HG03354 (cell line): Measurements from ENCODE around the gene TEX2.
"Not testable (repeated sequence)": the region's sequence is repeated elsewhere in the genome, so short reads cannot be mapped to it uniquely, and the experiment has no call there.

Experiments
- ATAC-seq: cut with Tn5 transposase; IDR thresholded peaks from one replicate; pipeline ENCODE4 v1.9.1; 2021; ENCODE audit warnings: mild to moderate bottlenecking; ENCODE audit not compliant: unreplicated experiment, poor library complexity, severe bottlenecking

Gene TEX2

DNA sequence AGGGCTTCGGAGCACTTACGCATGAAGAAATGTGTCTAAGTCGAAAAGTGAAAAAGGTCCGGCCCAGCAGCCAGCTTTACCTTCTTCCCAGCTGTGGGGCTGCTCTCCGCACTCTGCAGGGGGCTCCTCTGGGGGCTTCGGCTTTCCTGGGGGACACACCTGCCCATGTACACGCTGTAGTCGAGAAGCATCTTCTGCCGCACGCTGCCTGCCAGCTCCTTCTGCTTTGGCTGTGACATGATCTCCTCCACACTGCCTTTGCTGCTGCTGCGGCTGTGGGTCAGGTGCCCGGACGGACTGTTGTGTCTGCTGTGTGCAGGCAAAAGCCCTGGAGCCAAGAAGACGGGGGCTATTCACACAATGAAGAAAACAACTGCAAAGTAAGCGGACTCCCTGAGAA is 75.0 kb downstream of the TEX2 start:
- ATAC-seq = no peak

DNA sequence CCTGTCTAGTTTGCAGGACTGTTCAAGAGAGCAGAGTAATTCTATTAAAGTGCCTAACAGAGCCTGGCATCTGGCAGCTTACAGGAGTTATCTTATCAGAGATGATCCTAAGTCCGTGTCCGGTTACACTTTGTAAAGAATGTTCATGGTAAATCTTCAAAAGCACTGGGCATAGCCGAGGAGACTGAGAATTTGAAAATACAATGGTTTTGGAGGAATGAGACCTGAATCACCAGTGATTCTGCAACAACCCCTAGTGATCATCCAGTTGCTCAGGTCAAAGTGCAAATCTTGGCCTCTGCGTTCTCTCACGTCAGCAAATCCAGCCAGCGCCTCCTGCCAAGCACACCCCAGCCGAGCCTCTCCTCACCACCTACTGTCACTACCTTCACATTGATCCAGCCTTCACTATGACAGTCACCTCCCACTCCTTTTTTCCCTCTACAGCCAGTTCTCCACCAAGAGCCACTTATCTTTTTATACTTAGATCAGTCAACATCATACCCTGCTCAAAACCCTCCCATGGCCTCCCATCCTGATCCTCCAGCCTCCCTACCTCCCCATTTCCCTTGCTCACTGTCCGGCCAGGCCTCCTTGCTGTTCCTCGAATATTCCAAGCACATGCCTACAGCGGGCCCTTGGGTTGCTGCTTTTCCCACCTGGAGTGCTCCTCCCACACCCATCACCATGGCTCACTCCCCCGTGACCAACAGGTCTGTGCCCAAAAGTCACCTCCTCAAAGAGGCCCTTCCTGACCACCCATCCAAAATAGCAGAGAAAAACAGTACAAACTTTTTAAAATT is 75.8 kb downstream of the TEX2 start:
- no peak for ATAC-seq

DNA sequence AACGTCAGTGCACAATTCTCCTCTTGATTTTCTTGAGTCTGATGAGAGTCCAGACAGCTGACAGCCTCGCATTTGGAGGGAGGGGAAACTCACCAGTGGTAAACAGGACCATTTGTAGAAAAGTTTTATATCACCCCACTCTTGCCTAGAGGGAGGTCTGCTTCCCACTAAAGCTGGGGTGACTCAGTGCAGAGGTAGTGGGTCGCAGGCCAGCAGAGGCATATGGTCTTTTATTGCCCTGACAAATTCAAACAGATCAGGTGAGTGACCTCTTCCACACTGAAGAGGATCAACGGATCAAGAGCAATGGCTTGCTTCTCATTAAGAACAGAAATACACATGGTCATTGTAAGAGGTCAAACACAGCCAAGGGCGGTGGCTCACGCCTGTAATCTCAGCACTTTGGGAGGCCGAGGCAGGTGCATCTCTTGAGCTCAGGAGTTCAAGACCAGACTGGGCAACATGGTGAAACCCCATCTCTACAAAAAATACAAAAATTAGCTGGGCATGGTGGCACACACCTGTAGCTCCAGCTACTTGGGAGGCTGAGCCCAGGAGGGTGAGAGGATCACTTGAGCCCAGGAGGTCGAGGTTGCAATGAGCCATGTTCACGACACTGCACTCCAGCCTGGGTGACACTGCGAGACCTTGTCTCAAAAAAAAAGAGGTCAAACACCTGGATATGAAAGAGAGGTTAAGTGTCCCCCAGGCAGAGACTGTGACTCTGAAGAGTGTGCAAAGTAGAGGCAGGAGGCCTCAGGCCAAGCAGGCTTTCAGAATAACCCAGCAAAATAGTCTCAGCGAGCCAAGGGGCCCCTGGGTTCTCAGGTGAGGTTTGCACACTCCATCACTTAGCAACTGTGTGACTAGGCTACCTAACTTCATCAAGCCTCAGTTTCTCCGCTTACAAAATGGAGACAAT is 76.6 kb downstream of the TEX2 start:
- ATAC-seq = no peak

DNA sequence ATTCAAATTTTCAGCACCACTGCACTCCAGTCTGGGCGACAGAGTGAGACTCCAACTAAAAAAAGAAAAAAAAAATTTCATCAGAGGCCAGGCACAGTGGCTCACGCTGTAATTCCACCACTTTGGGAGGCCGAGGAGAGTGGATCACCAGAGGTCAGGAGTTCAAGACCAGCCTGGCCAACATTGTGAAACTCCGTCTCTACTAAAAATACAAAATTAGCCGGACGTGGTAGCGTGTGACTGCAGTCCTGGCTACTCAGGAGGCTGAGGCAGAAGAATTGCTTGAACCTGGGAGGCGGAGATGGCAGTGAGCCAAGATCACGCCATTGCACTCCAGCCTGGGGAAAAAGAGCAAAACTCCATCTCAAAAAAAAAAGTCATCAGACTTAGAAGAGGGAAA is 77.5 kb downstream of the TEX2 start:
- ATAC-seq = not testable (repeated sequence)

DNA sequence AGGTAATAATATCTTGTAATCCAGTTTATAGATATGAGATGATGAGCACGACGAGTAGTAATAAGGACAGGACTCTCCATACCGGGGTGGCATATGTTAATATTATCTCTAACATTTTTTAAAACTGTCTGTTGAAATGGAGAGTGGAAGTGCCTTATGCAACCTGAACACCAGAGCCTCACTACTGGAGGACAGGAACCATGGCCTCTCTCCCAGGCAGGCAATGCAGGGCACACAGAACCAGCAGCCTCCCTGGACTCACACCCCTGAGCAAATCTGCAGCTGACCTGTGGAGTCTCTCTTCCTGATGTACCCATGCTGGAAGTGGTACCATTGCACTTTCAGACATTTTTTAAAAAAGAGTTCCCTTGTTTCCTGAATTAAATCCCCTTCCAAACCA is 78.0 kb downstream of the TEX2 start:
- no peak for ATAC-seq

DNA sequence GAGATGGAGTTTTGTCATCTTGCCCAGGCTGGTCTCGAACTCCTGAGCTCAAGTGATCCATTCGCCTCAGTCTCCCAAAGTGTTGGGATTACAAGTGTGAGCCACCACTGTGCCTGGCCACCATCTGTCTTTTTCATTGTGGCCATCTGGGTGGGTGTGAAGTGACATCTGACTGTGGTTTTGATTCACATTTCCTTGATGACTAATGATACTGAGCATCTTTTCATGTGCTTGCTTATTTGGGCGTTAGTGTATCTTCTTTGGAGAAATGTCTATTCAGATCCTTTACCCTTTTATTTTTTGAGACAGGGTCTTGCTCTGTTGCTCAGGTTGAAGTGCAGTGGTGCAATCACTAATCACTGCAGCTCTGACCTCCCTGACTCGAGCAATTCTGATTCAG is 79.2 kb downstream of the TEX2 start:
- no peak for ATAC-seq

DNA sequence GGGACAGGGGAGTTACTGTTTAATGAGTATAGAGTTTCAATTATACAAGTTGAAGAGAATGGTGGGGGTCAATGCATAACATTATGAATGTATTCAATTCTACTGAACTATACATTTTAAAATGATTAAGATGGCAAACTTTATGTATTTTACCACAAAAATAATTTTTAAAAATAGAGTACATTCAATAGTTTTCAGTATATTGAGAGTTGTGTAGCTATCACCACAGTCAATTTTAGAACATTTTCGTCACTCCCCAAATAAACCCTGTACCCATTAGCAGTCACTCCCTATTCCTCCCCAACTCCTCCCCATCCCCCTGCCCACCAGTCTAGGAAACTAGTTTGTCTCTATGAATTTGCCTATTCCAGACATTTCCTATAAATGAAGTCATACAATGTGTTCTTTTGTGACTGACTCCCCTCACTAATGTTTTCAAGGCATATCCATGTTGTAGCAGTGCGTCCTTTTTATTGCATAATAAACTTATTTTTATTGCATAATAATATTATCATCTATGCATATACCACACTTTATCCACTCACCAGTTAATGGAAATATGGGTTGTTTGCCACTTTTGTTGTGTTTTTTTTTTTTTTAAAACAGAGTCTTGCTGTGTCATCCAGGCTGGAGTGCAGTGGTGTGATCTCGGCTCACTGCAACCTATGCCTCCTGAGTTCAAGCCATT is 80.6 kb downstream of the TEX2 start:
- ATAC-seq = no peak

DNA sequence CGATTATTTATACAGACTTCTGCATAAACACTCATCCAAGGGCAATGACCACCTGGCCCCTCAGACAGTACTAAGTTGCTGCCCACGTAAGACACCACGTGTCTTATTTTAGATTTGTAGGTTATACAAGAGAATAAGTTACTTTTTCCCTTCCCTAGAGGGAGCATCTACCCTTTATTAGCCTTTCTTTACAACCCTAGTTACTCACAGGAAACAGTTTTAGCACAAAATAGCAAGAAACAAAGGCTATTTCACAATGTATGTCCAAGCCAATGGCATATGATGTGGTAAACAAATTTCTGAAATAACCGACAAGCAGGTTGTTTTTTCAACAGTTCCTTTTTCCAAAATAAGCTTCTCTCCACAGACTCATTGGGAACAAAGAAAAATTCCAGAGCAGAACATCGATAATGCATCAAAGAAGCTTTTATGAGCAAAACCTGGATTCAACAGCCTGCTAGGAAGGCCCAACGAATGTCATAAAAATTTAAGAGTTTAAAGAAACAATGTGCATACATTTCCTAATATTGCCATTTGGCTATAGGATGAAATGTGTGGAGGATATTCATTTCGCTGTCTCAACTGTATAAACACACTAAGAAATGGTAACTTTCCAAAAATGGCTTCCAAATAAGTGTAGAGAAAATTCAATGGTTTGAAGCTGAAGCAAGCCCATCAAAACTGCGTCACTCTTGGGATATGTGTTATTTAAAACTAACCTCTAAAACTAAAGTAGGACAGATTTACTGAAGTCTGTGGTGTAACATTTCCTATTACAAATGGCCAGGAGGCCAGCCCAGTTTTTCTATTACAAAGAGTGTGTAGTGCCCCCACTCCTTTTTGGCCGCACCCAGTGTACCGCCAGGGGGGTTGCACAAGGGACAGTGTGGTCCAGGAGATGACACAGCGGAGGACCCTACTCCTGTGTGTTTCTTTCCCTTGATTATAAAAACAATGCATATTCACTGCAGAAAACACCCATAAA is 82.7 kb downstream of the TEX2 start:
- no peak for ATAC-seq

DNA sequence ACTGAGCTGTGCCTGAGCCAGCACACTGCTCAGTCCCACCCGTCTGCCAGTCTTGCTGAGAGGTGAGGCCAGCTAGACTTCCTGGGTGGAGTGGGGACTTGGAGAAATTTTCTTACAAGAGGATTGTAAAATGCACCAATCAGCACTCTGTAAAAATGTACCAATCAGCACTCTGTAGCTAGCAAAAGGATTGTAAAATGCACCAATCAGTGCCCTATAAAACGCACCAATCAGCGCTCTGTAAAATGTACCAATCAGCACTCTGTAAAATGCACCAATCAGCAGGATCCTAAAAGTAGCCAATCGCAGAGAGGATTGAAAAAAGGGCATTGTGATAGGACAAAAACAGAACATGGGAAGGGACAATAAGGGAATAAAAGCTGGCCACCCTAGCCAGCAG is 84.0 kb downstream of the TEX2 start:
- not testable (repeated sequence) for ATAC-seq

DNA sequence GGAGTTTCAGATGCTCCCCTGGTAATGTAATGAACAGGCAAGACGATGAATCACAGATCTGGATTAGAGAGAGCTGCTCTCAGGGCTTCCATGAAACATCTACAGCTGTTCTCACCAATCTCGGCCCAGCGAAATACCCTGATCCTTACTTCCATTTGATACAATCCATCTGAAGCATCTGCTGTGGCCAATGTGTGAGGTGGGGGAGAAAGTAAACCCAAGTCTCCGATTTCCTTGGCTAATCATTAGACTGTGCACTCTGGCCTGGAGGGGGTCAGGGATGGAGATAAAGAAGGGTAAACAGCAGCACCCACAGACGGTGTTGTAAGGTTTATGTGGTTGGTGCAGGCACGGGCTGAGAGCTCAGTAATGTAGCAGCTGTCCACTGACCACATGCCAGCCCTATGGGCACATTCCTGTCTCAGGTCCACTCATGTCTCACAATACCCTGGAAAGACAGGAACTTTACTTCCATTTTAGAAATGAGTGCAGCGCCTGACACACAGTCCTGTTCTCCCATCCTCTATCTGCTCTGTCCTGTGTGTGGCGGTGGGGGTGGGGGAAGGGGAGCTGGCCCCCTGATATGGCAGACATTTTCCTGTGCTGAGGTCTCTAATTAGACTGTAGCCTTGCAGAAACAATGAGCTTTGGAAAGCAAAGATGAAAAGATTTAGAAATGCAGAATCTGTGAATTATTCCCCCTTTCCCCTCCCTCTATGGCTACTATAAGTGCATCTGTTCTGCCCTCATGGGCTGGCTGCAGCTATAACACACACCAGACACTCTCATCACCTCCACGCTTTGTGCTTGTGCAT is 84.8 kb downstream of the TEX2 start:
- ATAC-seq = no peak

DNA sequence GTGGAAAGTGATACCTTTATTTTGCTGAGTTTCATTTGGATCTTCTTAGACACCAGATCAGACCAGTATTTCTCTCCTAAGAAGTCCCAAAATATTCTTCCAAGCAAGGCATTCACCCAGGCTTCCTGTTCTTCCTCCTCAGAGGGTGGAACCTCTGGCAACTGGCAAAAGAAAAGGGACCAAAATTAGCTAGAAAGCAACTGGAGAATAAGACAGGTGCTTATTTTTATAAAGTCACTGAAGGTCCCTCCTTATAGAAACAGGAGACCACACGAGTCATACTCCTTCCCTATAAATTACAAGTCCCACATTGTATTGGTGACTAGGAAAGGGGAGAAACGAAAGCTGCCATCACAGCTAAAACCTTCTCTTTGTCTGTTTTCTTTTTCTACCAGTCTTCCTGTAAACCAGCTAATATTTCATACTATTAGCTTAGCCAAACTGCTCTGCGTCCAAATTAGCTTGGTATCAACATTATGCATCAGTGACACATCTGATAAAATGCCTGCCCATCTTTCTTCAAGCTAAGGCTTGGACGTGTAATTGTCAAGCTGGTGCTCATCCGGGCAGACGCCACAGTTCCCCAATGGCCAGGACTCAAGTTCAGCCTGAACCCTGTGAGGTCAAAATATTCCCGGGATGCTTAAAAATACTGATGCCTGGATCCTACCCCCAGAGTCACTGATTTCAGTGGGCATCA is 85.6 kb downstream of the TEX2 start:
- ATAC-seq = no peak

DNA sequence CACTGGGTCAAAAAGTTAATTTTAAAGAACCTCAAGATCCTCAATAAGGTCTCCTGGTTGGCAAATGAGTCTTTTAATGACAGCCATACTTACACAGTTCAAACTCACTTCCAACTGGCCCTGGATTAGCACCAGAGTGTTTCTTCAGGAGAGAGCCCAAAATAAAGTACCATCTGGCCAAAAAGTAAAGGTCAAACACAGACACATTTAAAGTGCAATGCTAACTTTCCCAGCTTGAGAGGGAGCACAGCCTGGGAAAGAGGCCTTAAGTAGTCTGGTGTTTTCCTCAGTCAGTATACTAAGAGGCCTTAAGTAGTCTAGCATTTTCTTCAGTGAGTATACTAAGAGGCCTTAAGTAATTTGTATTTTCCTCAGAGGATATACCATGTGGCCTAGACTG is 86.5 kb downstream of the TEX2 start:
- ATAC-seq = no peak

DNA sequence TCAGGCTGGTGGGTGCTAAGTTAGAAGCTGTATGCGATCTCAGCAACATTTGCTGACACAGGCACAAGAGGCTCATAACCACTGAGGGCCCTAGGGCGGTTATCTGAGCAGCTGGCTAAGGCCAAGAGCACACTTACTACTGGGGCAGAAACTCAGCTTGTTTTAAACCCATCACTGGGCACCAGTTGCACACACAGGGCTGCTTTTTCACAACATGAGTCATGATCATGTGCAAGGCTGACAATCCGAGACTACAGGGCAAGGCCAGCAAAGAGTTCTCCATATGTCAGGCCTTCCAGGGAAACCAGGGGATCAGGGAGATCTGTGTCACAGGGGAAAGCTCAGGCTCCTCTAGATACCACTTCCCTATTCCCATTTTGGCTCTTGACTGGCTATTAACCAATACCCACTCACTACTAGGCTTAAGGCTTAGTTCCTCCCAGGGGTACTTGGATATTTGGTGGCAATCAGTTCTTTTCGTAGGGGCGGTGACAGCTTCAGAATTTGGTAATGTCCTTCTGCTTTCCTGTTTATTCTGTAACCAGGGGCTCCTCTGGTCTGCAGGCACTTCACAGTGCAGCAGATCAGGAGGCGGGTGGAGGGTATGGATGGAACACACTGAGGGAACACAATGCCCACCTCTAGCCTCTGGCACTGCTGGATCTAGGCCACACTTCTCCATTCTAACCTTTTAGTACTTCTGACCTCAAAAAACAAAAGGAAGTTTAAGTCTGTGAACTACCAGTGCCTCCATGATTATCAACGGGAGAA is 88.2 kb downstream of the TEX2 start:
- ATAC-seq = no peak

DNA sequence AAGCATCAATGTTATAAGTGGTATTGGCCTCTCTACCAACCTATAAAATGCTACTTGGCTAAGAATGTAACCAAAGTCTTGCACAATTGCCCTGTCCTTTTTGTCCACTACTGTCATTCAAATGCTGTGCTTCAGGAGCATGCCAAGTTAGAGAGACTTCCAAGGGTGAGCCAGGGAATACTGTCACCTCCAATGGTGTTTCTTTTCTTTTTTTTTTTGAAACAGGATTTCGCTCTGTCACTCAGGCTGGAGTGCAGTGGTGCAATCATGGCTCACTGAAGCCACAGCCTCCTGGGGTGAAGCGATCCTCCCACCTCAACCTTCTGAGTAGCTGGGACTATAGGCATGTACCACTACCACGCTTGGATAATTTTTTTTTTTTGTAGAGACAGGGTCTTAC is 89.4 kb downstream of the TEX2 start:
- no peak for ATAC-seq

DNA sequence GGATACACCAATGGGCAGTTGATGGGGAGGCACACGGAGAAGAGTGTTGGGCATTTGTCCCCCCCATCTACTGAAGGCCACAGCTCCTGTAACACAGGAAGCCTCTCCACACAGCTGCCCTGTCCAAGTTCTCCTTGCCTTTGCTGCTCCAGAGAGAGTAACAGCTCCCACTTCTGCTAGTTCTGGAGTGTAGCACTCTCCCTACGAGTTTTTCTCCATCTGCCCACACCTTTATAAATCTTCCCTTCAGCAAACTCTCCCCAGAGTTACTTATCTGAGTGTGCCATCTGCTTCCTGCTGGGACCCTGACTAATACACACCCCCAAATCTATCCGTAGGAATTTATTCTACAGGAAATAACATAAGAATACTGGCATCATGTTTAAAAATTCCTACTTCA is 90.5 kb downstream of the TEX2 start:
- no peak for ATAC-seq

DNA sequence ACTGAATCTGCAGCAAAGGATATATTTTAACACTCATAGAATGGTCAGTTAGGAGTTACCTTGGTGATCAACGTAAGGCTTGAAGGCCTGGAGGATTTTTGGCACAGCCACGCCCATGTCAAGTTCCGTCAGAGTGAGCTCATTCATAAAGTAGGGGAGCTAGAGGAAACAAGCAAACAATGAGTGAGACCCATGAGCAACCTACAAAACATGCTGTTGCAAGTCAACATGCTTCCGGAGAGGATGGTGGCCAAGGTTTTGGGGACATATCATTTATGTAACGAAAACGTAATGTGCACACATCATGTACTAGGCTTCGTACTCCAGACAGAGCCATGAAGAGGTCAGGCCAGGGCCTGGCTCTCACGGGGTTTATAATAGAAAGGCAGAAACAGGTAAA is 92.0 kb downstream of the TEX2 start:
- no peak for ATAC-seq

DNA sequence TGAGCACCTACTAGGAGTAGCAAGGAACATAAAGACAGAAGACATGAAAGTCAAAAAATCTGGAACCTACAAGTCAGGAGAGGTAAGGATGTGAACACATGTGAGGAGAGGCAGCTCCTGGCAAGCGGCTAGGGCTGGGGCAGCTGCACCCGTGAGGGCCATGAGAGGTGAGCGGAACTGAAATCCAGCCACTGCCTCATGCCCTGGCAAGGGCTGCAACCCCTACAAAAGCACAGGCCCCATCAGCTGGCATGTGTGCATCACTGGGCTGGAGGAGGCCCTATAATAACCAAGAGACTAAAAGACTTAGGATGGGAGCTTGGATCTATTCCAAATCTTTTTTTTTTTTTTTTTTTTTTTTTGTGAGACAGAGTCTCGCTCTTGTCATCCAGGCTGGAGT is 92.8 kb downstream of the TEX2 start:
- no peak for ATAC-seq
